ENCODE measurements around the gene FBXO31.
A peak's percentile ranks its signal among the peaks of the same experiment; 100 is the strongest.

Gene FBXO31

GRCh38 chr16:87305505-87306391 lies 77.8 kb downstream of the FBXO31 start:
- DNase-seq, result no peak

GRCh38 chr16:87304951-87305350 lies 78.6 kb downstream of the FBXO31 start:
- DNase-seq, result no peak

DNA sequence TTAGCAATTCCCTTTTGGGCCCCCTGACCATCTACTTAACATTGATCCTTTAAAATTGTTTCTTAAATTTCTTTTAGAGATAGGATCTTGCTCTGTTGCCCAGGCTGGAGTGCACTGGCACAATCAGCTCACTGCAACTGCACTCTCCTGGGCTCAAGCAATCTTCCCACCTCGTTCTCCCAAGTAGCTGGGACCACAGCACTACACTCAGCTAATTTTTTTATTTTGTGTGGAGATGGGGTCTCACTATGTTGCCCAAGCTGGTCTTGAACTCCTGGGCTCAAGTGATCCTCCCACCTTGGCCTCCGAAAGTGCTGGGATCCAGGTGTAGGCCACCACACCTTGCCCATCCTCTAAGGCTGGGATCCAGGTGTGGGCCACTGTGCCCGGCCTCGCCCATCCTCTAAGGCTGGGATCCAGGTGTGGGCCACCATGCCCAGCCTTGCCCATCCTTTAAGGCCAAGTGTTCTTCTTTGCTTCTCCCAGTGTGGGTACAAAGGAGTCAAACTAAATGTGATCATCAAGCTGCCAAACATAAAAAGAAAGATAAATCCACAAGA lies 79.5 kb downstream of the FBXO31 start:
- DNase-seq, result no peak

GRCh38 chr16:87303431-87303930 lies 80.1 kb downstream of the FBXO31 start:
- DNase-seq, result no peak

DNA sequence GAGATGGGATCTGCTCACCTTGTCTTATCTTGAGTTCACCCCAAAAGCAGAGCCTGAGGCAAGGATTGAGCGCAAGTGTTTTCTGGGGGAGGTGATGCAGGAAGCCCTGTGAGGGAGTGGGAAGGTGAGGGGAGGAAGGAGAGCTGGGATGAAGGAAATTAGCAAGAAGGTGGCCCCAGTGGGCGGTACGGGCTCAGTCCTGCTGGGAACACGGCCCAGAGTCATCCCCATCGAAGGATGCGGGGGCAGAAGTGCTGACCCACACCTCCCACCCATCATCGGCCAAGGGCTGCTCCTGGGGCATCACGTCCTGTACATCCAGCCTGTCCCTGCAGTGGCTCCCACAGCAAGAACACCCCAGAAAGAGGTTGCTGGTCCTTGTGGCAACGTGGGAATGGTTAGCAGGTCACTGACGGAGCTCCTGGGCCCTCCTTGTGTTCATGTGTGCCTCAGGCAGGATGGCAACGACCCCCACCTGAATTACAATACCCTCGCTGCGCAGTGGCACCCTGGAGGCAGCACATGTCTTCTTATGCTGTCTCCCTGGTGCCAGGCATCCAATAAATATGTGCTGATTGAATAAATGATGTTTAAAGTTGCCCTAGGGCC lies 84.6 kb downstream of the FBXO31 start:
- DNase-seq, result no peak

GRCh38 chr16:87297918-87298631 lies 85.5 kb downstream of the FBXO31 start:
- DNase-seq, result peak; percentile 20

- DNase-seq, result no peak
Observed at GRCh38 chr16:87297407-87297806, 86.2 kb downstream of the FBXO31 start.

DNA sequence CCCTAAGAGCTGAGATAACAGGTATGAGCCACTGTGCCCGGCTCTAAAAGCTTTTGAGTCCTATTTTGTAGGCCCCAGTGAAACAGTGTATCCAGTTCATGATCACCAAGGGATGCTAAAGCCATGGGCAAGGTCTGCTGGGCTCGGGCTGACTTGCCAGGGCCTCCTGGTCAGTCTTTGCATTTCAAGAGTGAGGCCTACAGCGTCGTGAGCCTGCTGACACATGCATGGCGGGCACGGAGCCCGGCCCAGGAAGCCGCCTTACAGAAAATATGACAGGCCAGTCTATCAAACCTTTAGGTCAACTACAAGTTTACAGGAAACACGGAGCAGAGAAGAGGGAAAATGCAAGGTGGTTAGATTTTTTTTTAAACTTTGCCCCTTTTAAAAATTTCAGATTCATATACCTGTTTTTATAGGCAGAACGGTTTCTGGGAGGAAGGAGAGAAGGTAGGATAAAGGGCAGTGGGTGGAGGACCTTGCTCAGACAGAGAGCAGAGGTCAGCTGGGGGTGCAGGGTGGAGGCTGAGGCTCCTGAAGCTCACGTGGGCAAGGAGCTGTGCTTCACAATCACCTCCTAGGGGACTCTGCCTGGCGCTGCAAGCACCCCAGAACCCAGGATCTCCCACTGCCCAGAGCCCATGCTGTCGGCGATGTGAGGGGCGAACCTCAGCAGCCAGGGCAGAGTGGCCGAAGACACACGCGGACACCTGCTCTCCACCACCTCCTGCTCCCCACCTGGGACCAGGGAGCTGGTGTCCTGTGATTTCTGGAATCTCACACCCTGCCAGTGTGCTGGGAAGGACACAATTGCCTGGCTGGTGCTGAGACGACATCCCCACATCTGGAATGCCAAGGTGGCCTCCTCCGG lies 87.7 kb downstream of the FBXO31 start:
- DNase-seq, result no peak

GRCh38 chr16:87295259-87295658 lies 88.3 kb downstream of the FBXO31 start:
- no peak for DNase-seq

DNA sequence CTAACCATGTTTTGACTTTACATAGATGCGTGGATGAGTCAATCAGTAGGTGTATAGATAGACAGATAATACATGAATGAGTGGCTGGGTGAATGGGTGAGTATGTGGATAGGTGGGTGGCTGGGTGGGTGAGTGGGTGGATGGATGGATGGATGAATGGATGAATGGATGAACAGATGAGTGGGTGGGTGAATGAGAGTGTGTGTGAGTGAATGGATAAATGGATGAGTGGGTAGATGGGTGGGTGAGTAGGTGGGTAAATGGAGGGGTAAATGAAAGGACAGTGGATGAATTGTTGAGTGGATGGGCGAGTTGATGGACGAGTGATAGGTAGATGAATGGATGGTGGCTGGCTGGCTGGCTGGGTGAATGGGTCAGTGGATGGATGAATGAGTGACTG lies 89.6 kb downstream of the FBXO31 start:
- no peak for DNase-seq

DNA sequence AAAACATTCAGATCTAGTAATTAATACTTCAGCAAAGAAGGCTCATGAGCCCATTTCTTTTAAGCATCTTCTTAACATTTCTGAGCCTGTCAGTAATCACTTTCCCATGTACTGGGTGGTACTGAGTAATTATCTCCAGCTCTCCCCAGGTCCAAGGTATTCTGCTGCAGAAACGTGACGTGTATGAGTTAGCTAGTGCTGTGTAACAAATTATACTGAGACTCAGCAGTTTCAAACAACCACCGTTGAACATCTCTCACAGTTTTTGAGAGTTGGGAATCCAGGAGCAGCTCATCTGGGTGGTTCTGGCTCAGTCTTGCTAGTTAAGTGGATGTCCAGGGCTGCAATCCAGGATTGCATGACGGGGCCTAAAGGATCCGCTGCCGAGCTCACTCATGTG lies 91.6 kb downstream of the FBXO31 start:
- no peak for DNase-seq

- DNase-seq, result no peak
Observed at GRCh38 chr16:87288753-87289362, 94.7 kb downstream of the FBXO31 start.

- DNase-seq, result no peak
Observed at GRCh38 chr16:87286839-87287626, 96.5 kb downstream of the FBXO31 start.

DNA sequence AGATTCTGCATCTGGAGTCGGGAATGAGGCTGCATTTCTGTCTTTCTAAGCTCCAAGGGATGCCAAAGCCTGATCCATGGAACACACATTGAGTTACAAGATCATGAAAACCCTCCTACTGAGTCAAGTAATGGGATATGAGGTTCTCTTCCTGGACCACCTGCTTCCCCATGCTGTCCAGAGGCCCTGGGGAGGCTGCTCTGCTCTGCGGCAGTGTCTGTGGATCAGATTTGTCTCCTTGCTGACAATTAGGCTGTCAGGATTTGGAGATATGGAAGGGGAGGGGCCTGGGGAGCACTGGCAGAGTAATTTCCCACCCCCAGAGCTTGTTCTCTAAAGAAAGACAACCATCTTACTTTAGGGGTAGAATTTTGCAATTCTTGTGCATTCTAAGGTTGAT lies 99.4 kb downstream of the FBXO31 start:
- no peak for DNase-seq

DNA sequence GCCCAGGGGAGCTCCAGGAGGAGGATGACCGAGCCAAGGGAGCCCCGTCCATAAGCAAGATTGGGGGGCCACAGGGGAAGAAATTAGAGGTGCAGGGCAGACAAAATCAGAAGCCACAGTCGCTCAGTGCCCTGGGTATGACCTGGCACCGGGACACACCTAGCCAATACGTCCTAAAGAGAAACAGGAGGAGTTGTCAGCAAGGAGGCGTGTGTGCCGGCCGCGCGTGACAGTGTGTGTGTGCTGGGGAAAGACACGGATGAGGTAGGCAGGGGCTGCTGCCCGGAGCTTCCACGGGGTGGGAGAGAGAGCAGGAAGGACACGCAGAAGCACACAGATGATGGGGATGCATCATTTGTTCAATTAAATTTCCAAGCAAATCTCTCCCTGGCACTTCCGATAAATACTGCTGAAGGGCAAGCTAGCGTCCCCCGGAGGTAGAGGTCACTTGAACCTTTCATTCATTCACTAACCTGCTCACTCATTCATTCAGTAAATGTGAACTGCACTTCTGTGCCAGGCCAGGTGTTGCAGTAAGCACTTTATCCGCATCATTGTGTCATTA lies 104.4 kb downstream of the FBXO31 start:
- DNase-seq, result no peak

DNA sequence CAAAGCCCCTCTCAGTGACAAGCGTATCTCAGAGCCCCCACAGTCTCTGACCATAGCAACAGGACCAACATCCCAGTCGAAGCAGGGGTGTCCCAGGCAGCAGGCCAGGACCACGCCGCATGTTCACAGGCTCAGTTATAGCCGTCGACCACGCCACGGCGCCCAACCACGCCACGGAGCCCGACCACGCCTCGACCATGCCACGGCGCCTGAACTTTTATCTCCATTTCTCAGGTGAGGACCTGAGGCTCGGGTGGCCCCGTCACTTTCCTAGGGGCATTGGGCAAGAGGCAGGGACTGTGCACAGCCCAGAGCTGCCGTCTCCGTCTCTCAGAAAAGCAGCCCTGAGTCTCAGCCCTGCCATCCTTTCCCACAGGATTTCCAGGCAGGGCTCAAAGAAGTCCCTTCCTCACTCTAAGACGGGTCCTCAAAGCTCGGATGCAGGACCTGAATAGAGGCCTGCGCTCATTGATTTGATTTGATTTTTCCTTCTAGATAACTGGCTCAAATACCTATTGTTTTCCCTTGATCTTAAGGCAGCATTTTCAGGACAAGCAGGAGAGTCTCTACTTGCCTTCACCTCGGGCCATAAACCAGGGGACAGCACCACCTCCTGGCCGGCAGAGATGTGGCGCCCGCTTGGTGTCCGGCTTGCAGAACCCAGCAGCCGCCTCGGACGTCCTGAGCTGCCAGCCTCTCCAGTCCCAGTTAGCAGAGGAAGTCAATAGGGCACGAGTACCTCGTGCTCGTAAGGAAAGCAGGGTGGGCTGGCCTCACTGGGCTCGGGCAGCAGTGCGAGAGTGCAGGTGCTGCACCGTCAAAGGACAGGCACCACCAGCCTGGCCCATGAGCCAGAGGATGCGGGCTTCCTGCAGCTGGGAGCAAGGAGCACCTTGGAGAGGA lies 105.1 kb downstream of the FBXO31 start:
- peak; percentile 45 for DNase-seq
